Lung microvascular endothelial cell (primary cell): ENCODE measurements around the gene ADORA2B. TPM values are rescaled to one million over a fixed set of nuclear protein-coding genes. Genes with fewer than 3 reads are reported as not detected.

Experiments
- DNase-seq, 2 donors: peaks; one replicate each; pipeline versions ENCODE4 v3.0.0 to v3.0.0-alpha.2; 2010; ENCODE audit warnings: low read depth in 2 of 2
- total RNA-seq: library from RNA; depleted of rRNA; stranded (reverse); fragments of >200 nt; gene quantifications from 2 replicates; pipeline ENCODE4 v1.2.1, GENCODE V29; 2014

Gene ADORA2B
- total RNA-seq, 1 donor from 2014 or later = 5.4 TPM

DNA sequence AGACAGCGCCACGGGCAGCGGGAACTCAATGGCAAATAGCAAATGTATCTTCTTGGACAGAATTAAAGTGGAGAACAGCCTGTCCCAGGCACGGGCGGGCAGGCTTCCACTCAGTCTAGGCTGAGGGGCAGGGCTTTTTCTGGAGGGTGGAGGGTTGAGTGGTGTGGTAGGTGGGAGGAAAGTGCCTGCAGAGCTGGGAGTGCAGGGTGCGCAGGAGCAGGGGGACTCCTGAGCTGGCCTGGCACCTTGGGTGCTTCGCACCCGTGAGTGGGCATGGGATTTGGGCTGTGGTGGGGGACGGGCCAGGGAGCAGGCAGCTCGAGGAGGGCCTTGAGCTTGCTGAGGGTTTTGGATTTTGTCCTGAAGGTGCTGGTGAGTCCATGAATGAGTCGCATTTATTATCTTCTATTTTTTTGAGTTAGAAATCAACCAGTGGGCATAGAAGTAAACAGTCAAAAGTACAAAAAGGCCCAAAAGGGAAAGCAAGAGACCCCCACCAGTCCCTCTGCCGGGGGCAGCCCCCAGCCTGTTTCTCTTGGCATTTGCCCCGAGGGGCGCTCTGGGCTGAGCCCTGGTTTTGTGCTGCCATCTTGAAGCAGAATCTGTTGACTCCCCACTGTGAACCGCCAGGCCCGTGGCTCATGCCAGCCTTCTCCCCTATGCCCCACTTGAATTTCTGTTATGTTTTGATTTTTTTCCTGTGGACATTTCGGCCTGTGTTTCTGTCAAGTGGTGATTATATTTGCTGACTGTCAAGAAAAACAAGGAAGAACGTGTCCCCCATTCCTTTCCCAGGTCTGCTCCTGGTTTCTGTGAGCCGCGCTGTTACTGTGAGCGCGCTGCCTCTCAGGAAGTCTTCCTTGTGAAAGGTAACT lies 8.2 kb downstream of the ADORA2B start:
- no peak for DNase-seq

GRCh38 chr17:15954222-15954621 lies 9.3 kb downstream of the ADORA2B start:
- DNase-seq = peak; percentile 67 to 90

DNA sequence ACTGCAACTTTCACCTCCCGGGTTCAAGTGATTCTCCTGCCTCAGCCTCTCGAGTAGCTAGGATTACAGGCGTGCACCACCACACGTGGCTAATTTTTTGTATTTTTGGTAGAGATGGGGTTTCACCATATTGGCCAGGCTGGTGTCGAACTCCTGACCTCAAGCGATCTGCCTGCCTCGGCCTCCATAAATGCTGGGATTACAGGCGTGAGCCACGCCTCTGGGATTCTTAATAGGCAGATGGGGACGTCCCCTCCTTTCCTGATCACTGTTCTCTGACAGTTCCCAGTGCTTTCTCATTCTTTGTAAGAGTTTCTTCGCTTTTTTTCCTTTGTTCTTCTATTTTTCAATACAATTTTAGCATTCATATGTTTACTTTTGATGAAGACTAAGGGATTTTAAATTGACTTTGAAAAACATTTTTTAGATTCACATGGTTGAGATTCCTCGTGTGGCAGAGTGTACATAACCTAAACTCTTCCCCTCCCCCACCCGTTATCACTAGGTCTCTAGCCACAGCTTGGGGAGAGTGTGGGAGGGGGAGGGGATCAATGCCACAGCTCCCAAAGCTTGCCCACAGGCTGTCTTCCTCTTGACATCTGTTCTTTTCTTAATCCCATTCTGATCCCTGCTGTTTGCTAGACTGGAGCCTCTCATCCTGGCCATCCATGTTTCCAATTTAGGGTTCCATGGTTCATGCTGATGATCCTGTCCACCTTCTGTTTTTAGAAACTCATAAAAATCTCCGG lies 11.0 kb downstream of the ADORA2B start:
- no peak for DNase-seq

GRCh38 chr17:15957206-15957605 lies 12.3 kb downstream of the ADORA2B start:
- DNase-seq = peak in 1 of 2 donors; percentile 68

DNA sequence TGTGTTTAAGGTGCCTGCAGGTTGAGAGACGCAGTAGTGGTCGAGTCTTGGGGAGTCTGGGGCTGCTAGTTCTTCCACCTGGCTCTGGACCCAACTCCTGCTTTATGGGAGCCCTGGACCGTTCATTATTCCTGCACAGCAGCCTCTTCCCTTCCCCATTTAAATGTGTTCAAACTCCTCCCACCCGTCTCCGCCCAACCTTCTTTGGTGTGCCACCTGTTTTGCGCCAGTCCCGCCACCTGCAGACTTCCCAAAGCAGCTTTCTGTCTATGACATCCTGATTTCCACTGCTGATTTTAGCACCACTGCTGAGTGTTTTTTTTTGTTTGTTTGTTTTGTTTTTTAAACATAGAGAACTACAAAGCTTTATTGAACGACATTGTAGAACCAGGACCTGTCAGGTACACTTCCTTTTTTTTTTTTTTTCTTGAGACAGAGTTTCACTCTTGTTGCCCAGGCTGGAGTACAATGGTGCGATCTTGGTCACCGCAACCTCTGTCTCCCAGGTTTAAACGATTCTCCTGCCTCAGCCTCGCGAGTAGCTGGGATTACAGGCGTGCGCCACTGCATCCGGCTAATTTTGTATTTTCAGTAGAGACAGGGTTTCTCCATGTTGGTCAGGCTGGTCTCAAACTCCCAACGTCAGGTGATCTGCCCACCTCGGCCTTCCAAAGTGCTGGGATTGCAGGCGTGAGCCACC lies 12.8 kb downstream of the ADORA2B start:
- DNase-seq = no peak

DNA sequence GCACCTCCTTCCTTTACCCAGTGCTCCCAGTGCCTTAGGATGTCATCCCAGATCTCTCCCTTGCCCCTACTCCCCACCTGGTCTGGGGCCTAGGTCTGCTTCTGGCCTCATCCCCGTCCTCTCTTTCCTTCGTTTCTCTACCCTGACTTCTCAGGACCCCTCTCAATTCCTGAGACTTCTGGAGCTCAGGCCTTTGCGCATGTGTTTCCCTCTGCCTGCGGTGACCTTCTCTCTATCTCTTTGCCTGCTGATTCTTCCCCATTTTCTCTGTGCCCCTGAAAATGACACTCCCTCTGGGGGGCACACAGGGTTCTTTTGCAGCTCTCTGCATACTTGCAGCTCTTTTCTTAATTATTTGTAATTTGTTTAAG lies 13.5 kb downstream of the ADORA2B start:
- no peak for DNase-seq

DNA sequence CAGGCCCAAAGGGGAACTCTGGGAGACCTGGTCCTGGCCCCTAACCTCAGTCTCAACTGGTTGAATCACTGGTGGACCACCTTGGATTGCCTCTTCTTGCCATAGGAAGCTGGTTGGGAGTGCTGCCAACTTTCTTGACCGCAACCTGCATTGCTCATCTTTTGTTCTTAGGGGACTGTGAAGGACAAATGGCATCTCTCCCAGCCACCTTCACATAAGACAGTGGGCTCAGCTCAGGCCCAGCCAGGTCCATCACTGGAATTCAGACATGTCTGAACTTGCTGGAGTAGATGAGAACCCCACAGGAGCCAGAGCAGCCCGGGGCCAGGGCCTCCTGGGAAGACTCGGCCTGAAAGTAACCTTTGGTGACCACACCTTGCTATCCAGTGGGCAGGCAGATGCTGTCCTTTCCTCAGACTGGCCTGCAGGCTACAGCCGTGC lies 18.8 kb downstream of the ADORA2B start:
- DNase-seq = peak; percentile 26 to 87

DNA sequence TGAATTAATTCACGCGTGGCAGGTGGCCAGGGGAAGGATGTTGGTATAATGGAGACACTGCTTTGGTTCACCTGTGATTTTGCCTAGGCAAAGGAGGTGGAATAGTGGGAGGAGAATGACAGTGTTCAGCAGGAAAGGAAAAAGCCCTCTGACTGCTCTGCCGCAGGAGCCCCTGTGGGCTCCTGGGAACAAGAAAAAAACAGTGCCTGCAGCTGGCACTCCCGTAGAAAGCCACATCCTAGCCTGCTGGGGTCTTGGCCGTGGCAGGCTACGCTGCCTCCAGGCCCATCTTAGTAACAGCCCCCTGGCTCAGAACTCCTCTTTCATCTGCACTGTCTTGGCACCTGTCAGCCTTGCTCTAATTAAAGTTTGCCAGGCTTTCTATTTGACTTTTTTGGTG lies 20.6 kb downstream of the ADORA2B start:
- no peak for DNase-seq

GRCh38 chr17:15966183-15966878 lies 21.4 kb downstream of the ADORA2B start:
- peak; percentile 65 to 83 for DNase-seq

- no peak for DNase-seq
These were observed 21.9 kb downstream of the ADORA2B start for GRCh38 chr17:15966879-15967248.

DNA sequence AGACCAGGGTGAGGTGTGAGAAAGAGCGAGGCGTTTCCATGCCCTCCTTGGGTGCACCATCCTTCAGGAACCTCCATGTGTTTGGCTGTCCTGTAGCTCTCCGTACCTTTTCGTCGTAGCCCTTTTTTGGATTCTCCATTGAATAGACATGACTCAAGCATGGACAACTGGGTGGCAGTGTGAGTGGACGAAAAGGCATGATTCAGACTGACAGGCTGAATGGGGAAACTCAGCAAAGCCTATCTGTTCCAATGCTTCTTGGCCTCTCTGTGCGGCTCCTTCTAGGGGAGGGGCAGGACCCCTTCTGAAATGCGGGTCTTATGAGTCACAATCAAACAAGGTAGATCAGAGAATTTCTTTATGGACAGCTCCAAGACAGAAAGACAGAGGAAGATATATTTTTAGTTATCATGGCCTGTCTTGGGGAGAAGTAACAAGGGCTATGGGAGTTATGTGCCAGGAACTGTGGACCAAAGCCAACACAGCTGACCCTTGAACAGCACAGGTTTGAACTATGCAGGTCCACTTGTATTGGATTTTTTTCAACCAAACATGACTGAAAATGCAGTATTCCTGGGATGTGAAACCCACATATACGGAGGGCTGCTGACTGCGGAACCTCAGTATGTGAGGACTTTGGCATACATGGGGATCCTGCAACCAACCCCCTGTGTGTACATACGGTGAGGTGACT lies 22.9 kb downstream of the ADORA2B start:
- DNase-seq = peak in 1 of 2 donors; percentile 51

DNA sequence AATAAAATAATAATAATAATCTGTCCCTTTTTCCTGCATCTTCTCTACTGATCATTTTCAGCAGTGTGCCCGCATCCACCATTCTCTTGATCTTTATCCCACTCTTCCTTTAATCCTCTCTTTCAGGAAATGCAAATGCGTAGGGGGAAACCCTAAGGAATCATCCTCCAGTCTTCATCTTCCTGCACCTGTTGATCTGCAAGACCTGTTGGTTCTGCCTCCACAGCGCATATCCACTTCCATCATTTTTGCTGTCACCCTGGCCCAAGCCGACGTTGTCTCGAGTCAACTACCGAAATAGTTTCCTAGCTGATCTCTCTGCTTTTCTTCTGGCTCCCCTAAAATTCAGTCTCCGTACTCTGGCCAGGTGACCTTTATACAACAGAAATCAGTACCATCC lies 24.5 kb downstream of the ADORA2B start:
- no peak for DNase-seq

DNA sequence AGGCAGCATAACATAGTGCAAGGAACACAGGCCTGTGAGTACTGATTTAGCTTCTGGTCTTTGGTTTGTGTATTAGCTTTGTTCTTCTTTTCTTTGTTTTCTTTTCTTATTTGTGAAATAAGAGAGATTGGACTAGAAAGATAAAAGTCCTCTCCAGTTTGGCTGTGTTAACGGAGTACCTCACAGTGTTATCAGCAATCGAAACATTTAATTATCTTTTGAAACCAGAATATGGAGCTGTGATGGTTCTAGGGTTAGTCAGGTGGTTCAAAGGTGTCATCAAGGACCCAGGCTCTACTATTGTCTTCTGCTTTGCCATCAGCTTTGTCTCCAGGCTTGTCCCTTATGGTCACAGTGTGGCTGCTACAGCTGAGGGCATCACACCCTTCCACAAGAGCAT lies 25.6 kb downstream of the ADORA2B start:
- DNase-seq = no peak

DNA sequence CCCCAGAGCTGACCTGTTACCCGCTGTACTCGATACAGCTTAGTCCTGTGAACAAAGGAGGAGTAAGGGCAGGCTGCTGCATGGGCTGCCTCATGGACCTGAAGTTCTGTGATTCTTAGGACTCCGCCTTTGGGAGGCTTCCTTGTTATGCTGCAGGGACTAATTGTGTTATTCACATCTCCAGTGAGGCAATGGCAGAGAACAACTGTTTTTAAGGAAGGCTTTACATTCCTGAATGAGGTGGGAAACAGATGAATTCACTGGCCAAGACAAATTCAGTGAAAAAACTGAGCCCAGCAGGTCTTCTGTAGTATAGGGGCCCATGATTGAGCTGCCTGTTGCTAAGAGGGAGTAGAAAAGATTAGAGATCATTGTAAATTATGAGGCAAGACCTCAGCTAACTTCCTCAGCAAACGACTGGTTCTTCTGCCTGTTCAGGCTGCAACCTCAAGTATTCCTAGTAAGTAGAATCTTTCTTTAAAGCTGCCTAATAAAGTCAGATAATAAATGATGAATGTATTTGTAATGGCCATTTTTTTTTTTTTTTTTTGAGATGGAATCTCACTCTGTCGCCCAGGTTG lies 26.3 kb downstream of the ADORA2B start:
- no peak for DNase-seq

- no peak for DNase-seq
These were observed 27.0 kb downstream of the ADORA2B start for GRCh38 chr17:15971882-15972281.

- DNase-seq = no peak
These were observed 27.6 kb downstream of the ADORA2B start for GRCh38 chr17:15972497-15972951.

DNA sequence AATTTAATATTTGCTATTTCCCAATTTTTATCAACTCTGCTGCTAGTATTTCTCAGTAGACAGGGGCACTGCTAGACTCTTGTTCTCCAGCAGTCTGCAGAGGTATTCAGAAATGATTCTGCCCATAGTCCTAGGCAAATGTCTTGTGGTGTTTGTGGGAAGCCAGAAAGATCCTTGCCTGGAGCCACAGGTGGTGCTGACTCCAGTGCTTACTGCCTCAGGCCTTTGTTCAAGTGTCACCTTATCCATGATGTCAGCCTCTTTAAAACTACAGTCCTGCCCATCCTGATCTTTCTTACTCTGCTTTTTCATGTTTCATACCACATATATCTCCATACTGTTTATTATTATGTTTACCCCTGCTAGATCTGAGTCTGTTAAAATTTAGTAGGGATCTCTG lies 28.1 kb downstream of the ADORA2B start:
- DNase-seq = no peak

GRCh38 chr17:15973834-15974233 lies 28.9 kb downstream of the ADORA2B start:
- no peak for DNase-seq

- no peak for DNase-seq
These were observed 33.0 kb downstream of the ADORA2B start for GRCh38 chr17:15977894-15978293.

- no peak for DNase-seq
These were observed 33.7 kb downstream of the ADORA2B start for GRCh38 chr17:15978606-15979005.
